NCI-H2081 treated with DMSO at 0.1 percent for 48 hours (cell line): ENCODE data around the gene TUNAR.

Experiments used
- DNase-seq: peaks from one replicate; lab custom pipeline; 2025; lab: John Stamatoyannopoulos, UW

TUNAR gene

DNA sequence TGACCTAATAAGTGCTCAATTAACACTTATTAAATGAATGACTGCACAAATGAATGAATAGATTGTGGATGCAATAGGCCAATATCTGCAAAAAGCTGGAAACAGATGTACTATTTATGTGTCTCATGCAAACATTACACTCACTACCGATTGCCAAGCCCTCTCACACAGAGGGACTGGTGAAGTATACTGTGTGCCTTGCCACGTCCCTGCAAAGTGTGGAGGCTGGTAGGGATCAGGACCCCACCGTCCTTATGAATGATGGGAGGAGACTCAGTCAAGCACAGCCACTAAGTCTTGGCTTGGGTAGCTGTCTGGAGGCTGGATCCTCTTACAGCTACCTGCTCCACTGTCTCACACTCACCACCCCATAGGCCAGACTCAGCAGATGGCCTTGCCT is 3.9 kb upstream of the TUNAR start:
- no peak for DNase-seq

- DNase-seq: no peak
These were observed 536 bp upstream of the TUNAR start for GRCh38 chr14:95875831-95876760.

DNA sequence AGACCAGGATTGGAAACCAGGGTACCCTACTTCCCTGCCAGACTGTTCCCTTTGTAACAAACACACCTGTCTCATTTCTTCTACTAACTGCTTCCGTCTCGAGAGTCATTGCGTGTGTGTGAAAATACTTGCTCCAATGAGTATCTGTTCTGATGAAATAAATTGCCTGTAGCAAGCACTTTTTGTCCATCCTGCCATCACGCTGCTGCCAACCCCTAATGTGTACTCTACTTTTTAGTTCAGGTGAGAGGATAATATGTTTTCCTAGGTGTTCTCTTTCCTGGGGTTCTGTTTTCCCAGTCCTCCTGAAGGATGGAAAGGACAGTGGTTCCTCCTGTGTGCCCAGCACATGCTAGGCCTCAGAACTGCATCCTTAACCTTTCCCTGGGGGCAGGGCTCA is 1.0 kb downstream of the TUNAR start:
- DNase-seq: no peak

DNA sequence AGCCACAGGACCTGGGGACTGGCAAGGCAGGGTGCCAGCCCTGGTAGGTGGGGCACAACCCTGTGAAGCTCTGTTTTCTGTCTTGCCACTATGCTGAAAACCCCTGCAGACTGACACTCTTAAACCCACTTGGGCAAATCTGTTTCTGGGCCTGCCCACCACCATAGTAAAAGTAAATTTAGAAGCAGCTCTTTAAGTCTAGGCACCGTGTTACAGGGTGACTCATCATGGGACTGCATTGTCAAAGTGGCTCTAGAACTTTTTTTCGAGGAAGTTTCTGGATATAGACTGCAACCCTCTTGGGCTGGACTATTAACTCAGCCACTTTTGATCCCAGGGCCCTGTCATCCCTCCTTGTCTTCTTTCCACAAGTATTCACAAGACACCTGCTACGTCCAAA is 7.7 kb downstream of the TUNAR start:
- no peak for DNase-seq

DNA sequence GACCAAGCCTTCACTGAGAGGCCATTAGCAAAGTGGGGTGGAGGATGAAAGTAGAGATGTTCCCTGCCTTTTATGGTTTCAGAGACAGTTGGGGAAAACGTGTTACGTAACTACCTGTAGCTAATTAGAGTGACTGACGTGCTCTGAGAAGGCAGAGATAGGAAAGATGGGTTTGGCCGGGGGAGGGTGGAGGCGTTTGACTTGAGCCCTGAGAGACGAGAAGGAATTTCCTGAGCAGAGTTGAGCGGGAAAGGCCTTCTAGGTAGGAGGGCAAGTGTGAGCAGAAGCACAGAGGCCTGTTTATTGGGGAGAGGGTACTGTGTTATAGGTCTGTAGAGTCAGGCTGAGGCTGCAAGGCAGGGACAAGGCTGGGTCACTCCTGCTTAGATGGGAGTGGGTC is 8.6 kb downstream of the TUNAR start:
- DNase-seq: no peak

DNA sequence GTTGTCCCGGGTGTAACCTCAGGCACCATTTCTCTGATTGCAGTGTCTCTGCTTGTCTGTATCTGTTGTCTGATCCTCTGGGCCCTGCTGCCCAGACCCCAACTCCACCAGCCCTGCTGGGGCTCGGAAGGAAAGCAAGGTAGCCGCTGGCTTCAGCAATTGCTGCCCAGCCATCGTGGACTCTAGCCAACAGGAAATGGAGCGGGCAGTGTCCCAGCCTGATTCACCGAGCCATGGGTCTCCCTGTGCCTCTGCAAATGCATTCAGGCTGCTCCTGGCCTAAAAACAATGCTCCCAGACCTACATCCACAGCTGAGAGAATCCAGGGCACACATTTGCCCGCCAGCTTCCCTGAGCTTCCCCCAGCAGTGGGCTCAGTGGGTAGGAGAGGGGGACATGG is 9.2 kb downstream of the TUNAR start:
- no peak for DNase-seq

- no peak for DNase-seq
These were observed 9.9 kb downstream of the TUNAR start for GRCh38 chr14:95886366-95887056.

- no peak for DNase-seq
These were observed 10.7 kb downstream of the TUNAR start for GRCh38 chr14:95887351-95887750.

- DNase-seq: no peak
These were observed 12.8 kb downstream of the TUNAR start for GRCh38 chr14:95889236-95889979.

GRCh38 chr14:95891742-95892141 is 15.1 kb downstream of the TUNAR start:
- DNase-seq: no peak

GRCh38 chr14:95892142-95892541 is 15.5 kb downstream of the TUNAR start:
- DNase-seq: no peak

DNA sequence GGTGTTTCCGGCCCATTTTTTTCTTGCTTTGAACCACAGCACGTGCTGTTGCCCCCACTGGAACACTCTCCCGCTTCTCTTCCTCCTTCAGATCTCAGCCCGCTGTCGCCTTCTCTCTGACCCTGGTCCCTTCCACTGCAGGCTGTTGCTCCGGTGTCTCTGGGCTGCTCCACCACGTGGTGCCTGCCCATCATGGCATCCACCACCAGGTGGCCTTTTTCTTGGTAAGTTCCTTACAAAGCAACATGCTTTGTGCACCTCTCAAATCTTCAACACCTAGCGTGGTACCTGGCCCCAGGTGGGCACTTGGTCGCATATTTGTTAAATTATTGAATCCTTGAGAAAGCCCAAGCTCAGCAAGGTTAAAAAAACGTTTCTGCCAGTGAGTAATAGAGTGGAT is 19.1 kb downstream of the TUNAR start:
- DNase-seq: no peak

- DNase-seq: no peak
These were observed 20.0 kb downstream of the TUNAR start for GRCh38 chr14:95896498-95897135.

DNA sequence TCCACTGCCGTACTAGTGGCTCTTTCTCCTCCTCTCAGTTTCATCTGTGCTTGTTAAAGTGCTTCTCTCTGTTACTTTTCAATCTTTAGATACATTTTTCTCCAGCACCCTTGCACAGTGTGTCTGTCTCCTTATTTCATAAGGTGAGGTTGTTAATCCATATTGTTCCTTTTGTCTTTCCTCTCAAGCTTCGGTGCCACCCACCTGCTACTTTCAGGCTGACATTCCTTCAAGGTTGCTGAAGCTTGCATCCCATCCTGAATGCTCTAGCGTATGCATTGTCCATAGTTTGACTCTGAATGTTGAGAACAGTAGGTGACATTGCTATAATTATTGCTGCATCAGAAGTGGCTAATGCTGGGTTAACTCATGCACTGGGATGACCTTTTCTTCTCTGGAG is 20.6 kb downstream of the TUNAR start:
- no peak for DNase-seq

GRCh38 chr14:95901054-95901453 is 24.4 kb downstream of the TUNAR start:
- DNase-seq: no peak

DNA sequence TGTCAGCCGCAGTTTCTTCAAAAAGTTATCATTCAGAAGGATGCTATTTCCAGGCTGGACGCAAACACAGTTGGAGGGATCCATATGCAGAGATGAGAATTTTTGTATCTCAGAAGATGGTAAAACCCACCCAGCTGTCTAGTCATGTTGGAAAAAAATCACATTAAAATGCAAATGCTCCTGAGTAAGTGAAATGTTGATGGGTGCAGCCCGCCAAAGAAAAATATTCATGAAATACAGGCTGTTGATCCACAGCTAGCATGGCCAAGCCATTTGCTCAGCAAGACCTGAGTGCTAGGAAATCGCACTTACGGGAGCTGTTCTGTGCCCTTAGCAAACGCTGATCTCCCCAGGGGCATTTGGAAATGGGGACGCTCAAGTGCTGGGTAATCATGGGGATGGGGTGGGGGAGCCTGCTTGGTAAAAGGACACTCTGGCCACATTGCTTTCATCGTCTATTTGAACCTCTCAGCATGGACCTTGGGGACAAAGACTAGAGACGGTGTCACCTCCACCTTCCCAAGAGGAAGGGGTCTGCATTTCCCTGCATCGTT is 25.7 kb downstream of the TUNAR start:
- no peak for DNase-seq

DNA sequence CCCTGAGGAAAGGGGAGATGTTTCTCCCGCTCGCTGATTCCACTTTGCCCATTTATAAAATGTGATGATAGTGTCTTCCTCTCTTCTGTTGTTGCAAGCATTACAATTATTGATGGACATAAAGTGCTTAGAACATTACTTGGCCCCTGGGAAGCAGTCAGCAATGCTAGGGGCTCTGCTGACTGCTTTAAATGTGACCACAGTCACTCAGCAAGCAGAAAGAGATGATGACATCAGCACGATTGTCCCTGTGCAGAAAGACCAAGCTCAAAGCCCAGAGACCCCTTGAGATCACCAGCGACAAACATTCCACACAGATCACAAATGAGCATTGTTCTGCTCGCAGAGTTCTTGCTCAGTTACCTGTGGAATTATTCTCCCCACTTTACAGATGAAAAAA is 26.5 kb downstream of the TUNAR start:
- no peak for DNase-seq

- DNase-seq: no peak
These were observed 27.0 kb downstream of the TUNAR start for GRCh38 chr14:95903616-95904107.

- DNase-seq: no peak
These were observed 30.0 kb downstream of the TUNAR start for GRCh38 chr14:95906591-95906990.

DNA sequence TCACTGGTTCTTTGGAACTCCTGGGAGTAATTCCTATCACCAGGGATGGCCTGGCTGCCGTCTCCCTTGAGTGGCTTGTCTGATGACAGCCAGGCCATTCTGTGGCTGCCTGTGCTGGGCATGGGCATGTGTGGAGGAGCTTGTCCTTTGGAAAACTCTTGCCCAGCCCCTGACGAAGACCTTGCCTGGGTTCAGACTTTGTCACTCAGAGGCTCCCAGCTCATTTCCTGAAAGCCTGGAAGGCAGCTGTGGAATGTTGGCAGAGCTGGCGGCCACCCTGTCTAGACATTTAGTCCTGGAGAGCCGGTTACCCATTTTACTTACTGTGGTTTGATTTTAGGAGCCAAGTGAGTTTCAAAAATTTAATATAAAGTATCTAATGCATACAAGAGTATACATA is 34.0 kb downstream of the TUNAR start:
- no peak for DNase-seq

DNA sequence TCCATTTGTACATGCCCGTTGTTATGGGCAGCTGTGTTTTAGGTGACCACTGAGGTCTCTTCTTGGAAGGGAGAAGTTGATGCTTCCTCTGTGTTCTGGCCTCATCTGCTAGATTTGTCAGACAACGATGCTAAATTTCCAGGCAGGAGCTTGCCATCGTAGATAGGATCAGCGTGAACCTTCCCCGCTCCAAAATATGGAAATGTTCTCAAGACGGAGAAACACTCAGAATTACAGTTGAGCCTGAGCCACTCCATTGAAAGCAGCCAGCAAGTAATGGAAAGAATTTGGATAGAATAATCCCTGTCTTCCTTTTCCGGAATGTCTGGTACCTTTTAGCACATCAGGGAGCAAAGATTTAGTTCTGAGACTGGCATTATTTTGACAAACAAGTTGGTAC is 34.8 kb downstream of the TUNAR start:
- DNase-seq: no peak

DNA sequence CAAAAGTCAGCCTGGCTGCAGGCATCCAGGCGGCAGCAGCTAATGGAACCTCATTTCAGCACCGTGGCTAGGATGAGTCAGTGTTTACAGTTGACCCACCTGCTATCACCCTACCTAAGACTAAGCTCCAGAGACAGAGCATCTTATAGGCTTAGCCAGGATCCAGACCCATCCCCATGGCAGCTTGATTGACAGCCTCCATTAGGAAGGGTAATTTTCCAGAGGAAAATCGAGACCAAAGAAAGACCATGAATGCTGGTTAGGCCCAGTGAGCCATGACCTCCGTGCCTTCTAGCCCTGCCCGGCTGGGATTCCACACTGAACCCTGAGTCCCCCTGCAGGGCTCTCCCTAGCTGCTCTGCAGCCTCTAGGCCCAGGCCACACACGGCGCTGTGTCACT is 38.7 kb downstream of the TUNAR start:
- no peak for DNase-seq
